Natural killer cell (primary cell): Measurements from ENCODE around the gene STYXL1. TPM values are rescaled to one million over a fixed set of nuclear protein-coding genes. Genes with fewer than 3 reads are reported as not detected.
A peak's percentile ranks its signal among the peaks of the same experiment; 100 is the strongest.

Experiments
- ATAC-seq, 3 donors: fragments of 150-1000 bp in 2 of 3; fragments of 200-7000 bp in 1 of 3; cut with Tn5 transposase; 1 replicate in 1 of 3; 2 replicates in 2 of 3; pipeline ENCODE4 v1.10.0; 2021; ENCODE audit warnings: mild to moderate bottlenecking in 2 of 3, moderate library complexity in 2 of 3
- DNase-seq, 2 donors: peaks; one replicate each; pipeline versions ENCODE4 v3.0.0 to v3.0.0-alpha.2; 2013 to 2021; ENCODE audit warnings: mixed read lengths in 1 of 2
- H3K27ac ChIP-seq: one replicate; pipeline ENCODE4 v1.5.1; 2013; ENCODE audit warnings: mild to moderate bottlenecking, low read length
- H3K27me3 ChIP-seq: one replicate; pipeline ENCODE4 v1.6.1; 2013; ENCODE audit warnings: low read length; ENCODE audit not compliant: control insufficient read depth, insufficient read depth
- H3K36me3 ChIP-seq: one replicate; pipeline ENCODE4 v1.6.1; 2013; ENCODE audit warnings: low read length; ENCODE audit not compliant: control insufficient read depth, insufficient read depth
- H3K4me1 ChIP-seq: one replicate; pipeline ENCODE4 v1.6.1; 2013; ENCODE audit warnings: low read length; ENCODE audit not compliant: control insufficient read depth, insufficient read depth
- H3K4me3 ChIP-seq: one replicate; pipeline ENCODE4 v1.5.1; 2013; ENCODE audit warnings: low read length
- H3K9me3 ChIP-seq: one replicate; pipeline ENCODE4 v1.6.1; 2013; ENCODE audit warnings: low read length; ENCODE audit not compliant: control insufficient read depth, insufficient read depth
- H3K27ac Mint-ChIP-seq, 2 donors: one replicate each; pipeline ENCODE4 v1.8.0; 2022; ENCODE audit warnings: mild to moderate bottlenecking in 2 of 2, mixed read lengths in 2 of 2, moderate library complexity in 1 of 2
- H3K27me3 Mint-ChIP-seq, 2 donors: one replicate each; pipeline ENCODE4 v1.8.0; 2022; ENCODE audit warnings: low read depth in 2 of 2, mixed read lengths in 2 of 2
- H3K36me3 Mint-ChIP-seq: one replicate; pipeline ENCODE4 v1.8.0; 2022; ENCODE audit warnings: mixed read lengths
- H3K4me1 Mint-ChIP-seq, 2 donors: one replicate each; pipeline ENCODE4 v1.8.0; 2022; ENCODE audit warnings: mixed read lengths in 2 of 2
- H3K4me3 Mint-ChIP-seq: one replicate; pipeline ENCODE4 v1.8.0; 2022; ENCODE audit warnings: mild to moderate bottlenecking, moderate library complexity, mixed read lengths
- H3K9me3 Mint-ChIP-seq, 2 donors: one replicate each; pipeline ENCODE4 v1.8.0; 2022; ENCODE audit warnings: mixed read lengths in 2 of 2
- CTCF ChIP-seq: fragments of 200-600 bp; IDR thresholded peaks from one replicate; pipeline ENCODE4 v1.8.0; 2022; ENCODE audit warnings: antibody characterized with exemption
- WGBS: methylation state at CpG from one replicate; pipeline ENCODE4 v1.1.7; 2013; ENCODE audit warnings: missing lambda C conversion rate; ENCODE audit not compliant: insufficient coverage; 5-methylcytosine and 5-hydroxymethylcytosine counted together
- intact Hi-C: fragments of 100-400 bp; cut with micrococcal nuclease; formaldehyde crosslinking; loops from one replicate; pipeline ENCODE4 v1.14.2; 2022
- total RNA-seq, 4 donors: library from RNA; stranded (reverse); fragments of 120-200 nt in 1 of 4; gene quantifications; one replicate each; pipeline versions ENCODE4 v1.2.3 to v1.2.4, GENCODE V29; 2013 to 2022

The STYXL1 gene
- total RNA-seq, 3 donors from 2014 or later (not counting 1 experiment from before 2014, with no cell fraction given) = 15.1 to 33.2 (median 18.8) TPM

- H3K27me3 ChIP-seq = no peaks in the 10 kb centered on the region
- WGBS = 97% methylated on average over 5 of the region's 5 CpGs
- no peak overlapping the region for H3K27ac ChIP-seq
- H3K4me3 ChIP-seq = no peak overlapping the region
- peaks cover 5% of the 10 kb centered on the region for H3K36me3 ChIP-seq
- ATAC-seq (no peak), DNase-seq (no peak)
- H3K4me1 ChIP-seq = peaks cover 27% of the 10 kb centered on the region
- no peaks in the 10 kb centered on the region for H3K9me3 ChIP-seq
- Mint-ChIP-seq H3K9me3 (no peaks in the 10 kb centered on the region), H3K27me3 (no peaks in the 10 kb centered on the region), H3K27ac (no peak overlapping the region), H3K4me3 (peak overlapping the region; percentile 37), H3K4me1 (peaks cover 18 to 37% of the 10 kb centered on the region in 2 donors), H3K36me3 (no peaks in the 10 kb centered on the region)
- no peak for TF ChIP-seq CTCF
- intact Hi-C loops = no loop called here
These were observed 51.8 kb downstream of the STYXL1 start for GRCh38 chr7:75995996-75996395.

GRCh38 chr7:75995052-75995471, 52.7 kb downstream of the STYXL1 start:
- 88% methylated on average over 11 of the region's 11 CpGs for WGBS
- no peak for ATAC-seq
- TF ChIP-seq CTCF = no peak
- Mint-ChIP-seq H3K4me1 (peaks cover 18 to 45% of the 10 kb centered on the region in 2 donors), H3K36me3 (no peaks in the 10 kb centered on the region), H3K27ac (peak overlapping the region in 1 of 2 donors; percentile 76), H3K27me3 (no peaks in the 10 kb centered on the region), H3K9me3 (no peaks in the 10 kb centered on the region), H3K4me3 (peak overlapping the region; percentile 83)
- DNase-seq = no peak
- intact Hi-C loops = no loop called here
- Histone ChIP-seq H3K27me3 (no peaks in the 10 kb centered on the region), H3K27ac (no peak overlapping the region), H3K4me3 (peak overlapping the region; percentile 89), H3K4me1 (peaks cover 27% of the 10 kb centered on the region), H3K9me3 (no peaks in the 10 kb centered on the region), H3K36me3 (no peaks in the 10 kb centered on the region)

DNA sequence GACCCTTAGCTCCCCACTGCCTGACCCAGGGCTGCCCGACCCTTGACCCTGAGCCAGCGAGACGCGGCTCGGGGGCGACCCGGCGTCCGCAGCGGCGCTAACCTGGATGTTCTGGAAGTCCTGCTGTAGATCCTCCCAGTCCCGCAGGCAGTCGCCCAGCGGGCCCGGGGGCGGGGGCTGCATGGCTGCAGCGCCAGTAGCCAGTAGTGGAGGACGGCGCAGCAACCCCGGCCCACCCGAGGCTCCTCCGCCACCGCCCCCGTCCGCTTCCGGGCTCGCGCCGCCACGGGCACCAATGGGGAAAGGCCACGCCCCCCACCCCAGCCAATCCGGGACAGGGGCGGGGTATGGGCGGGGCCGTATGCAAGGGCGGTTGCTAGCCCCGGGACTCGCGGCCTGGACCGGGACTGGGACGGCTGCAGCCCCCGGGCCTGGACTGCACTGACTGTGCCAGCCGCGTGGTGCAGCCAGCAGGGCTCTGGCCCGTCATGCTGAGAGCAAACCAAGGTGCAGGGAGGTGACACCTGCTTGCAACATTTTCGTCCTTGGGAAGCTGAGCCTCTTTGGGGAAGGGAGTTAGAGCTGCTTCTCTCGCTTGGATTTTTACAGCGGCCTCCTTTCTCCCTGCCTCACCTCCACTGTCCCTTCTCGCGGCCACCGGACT, 53.3 kb downstream of the STYXL1 start, which contains the start of gene TMEM120A:
TMEM120A (minus strand) TSS at position 208 of the 664 bp plus-strand sequence; CDS start at position 183, 25 bp downstream.
- Mint-ChIP-seq H3K27ac (peak within 1 kb of the TSS; percentile 23 to 76), H3K27me3 (no peaks in the 10 kb centered on the region), H3K4me1 (peaks cover 18 to 51% of the 10 kb centered on the region in 2 donors), H3K9me3 (no peaks in the 10 kb centered on the region), H3K36me3 (no peaks in the 10 kb centered on the region), H3K4me3 (peak within 1 kb of the TSS; percentile 83)
- peak within 1 kb of the TSS; percentile 53 for H3K27ac ChIP-seq
- peak; percentile 95 to 96 for DNase-seq
- no peak for TF ChIP-seq CTCF
- peaks cover 27% of the 10 kb centered on the region for H3K4me1 ChIP-seq
- no peaks in the 10 kb centered on the region for H3K36me3 ChIP-seq
- intact Hi-C loops = no loop called here
- ATAC-seq = peak; percentile 99
- H3K4me3 ChIP-seq = peak within 1 kb of the TSS; percentile 89
- no peaks in the 10 kb centered on the region for H3K9me3 ChIP-seq
- H3K27me3 ChIP-seq = no peaks in the 10 kb centered on the region
- WGBS = 3% methylated on average over 51 of the region's 51 CpGs
